Transverse colon (tissue), 4 donors: ENCODE measurements around the gene ZNF462. TPM values are rescaled to one million over a fixed set of nuclear protein-coding genes. Genes with fewer than 3 reads are reported as not detected.

Experiments
- DNase-seq: peaks from one replicate; pipeline ENCODE4 v3.0.0-alpha.2; 2019
- H3K27ac ChIP-seq, 4 donors: fragments of 200-600 bp; sonication (generic); 2 replicates each; pipeline ENCODE4 v1.5.1; 2016 to 2018; ENCODE audit warnings: inconsistent platforms in 4 of 4
- H3K27me3 ChIP-seq: fragments of 200-600 bp; sonication (generic); 2 replicates; pipeline ENCODE4 v1.5.1; 2017; ENCODE audit warnings: inconsistent platforms
- H3K36me3 ChIP-seq, 4 donors: fragments of 200-600 bp; sonication (generic); 2 replicates each; pipeline ENCODE4 v1.5.1; 2017 to 2019; ENCODE audit warnings: inconsistent platforms in 4 of 4
- H3K4me1 ChIP-seq, 4 donors: fragments of 200-600 bp; sonication (generic); 2 replicates each; pipeline ENCODE4 v1.5.1; 2017 to 2020; ENCODE audit warnings: inconsistent platforms in 4 of 4
- H3K4me3 ChIP-seq, 4 donors: fragments of 200-600 bp; sonication (generic); 1 replicate in 1 of 4; 2 replicates in 3 of 4; pipeline versions ENCODE4 v1.5.1 to v1.6.1; 2017 to 2019; ENCODE audit warnings: inconsistent platforms in 4 of 4
- H3K9me3 ChIP-seq, 2 donors: fragments of 200-600 bp; sonication (generic); 2 replicates each; pipeline ENCODE4 v1.5.1; 2017 to 2019; ENCODE audit warnings: inconsistent platforms in 2 of 2
- EP300 ChIP-seq: sonication (generic); formaldehyde crosslinking; IDR thresholded peaks from one replicate; pipeline ENCODE4 v1.6.1; 2017; ENCODE audit warnings: antibody characterized with exemption, low read depth
- POLR2A ChIP-seq: fragments of 450-650 bp; IDR thresholded peaks from one replicate; pipeline ENCODE4 v1.6.1; 2016; ENCODE audit warnings: antibody characterized with exemption, mild to moderate bottlenecking, moderate library complexity
- POLR2AphosphoS5 ChIP-seq, 3 donors: sonication (generic); formaldehyde crosslinking; IDR thresholded peaks; one replicate each; pipeline ENCODE4 v1.6.1; 2016; ENCODE audit warnings: antibody characterized with exemption in 3 of 3
- WGBS, 2 donors: methylation state at CpG; one replicate each; pipeline ENCODE4 v1.1.5; 2018; ENCODE audit warnings: low coverage in 1 of 2; 5-methylcytosine and 5-hydroxymethylcytosine counted together
- in situ Hi-C, 4 donors: fragments of 200-750 bp; cut with MboI; loops; one replicate each; pipeline versions ENCODE4 v1.15.0 to v1.15.1; 2017; ENCODE audit warnings: low sequenced_read_pairs in 3 of 4, low pct_ligation_motif_present in 1 of 4, low pct_unique_long_range_greater_than_20kb in 1 of 4
- intact Hi-C: fragments of 100-400 bp; cut with DNase I; formaldehyde crosslinking; loops from one replicate; pipeline ENCODE4 v1.15.1; 2023; ENCODE audit warnings: low total_unique reads
- total RNA-seq, 4 donors: library from RNA; depleted of rRNA; stranded (reverse); fragments of >200 nt; gene quantifications; one replicate each; pipeline ENCODE4 v1.1.0, GENCODE V29; 2016
- TF ChIP-seq, protein P1 (sequence below), 5 experiments: fragments of 200-600 bp in 3 of 5; fragments of 450-650 bp in 2 of 5; sonication (generic) in 3 of 5; IDR thresholded peaks; 1 replicate in 2 of 5; 2 replicates in 3 of 5; pipeline ENCODE4 v1.5.1; 2016 to 2017; ENCODE audit warnings: antibody characterized with exemption in 5 of 5, inconsistent platforms in 3 of 5, mild to moderate bottlenecking in 2 of 5, moderate library complexity in 1 of 5

ZNF462 gene
- total RNA-seq, 4 donors from 2014 or later: 17.5 to 28.7 (median 22.9) TPM

DNA sequence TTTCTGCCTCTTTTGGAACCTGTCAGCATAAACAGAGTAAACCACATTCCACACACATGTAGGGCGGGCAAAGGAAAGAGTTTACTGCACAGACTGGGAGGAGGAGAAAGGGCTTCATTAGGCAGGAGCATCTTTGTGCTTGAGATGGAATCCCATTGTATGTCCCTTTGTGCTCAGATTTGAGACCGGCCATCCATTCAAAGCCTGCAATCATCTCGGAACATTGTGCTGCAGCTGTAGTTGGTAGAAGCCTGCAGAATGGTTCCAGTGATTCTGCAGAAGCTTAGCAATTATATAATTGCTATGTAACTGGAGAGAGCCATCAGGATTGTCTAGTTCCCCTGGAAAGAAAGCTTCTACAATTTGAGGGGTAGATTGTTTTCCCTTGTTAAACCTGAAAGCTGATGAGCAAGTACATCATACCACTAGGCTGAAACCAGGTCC, 16.5 kb downstream of the ZNF462 start:
- TF ChIP-seq EP300 (no peak), POLR2A (no peak), POLR2AphosphoS5 (IDR thresholded peaks at IDR 0.05) (no peak)
- TF ChIP-seq, protein P1, sequence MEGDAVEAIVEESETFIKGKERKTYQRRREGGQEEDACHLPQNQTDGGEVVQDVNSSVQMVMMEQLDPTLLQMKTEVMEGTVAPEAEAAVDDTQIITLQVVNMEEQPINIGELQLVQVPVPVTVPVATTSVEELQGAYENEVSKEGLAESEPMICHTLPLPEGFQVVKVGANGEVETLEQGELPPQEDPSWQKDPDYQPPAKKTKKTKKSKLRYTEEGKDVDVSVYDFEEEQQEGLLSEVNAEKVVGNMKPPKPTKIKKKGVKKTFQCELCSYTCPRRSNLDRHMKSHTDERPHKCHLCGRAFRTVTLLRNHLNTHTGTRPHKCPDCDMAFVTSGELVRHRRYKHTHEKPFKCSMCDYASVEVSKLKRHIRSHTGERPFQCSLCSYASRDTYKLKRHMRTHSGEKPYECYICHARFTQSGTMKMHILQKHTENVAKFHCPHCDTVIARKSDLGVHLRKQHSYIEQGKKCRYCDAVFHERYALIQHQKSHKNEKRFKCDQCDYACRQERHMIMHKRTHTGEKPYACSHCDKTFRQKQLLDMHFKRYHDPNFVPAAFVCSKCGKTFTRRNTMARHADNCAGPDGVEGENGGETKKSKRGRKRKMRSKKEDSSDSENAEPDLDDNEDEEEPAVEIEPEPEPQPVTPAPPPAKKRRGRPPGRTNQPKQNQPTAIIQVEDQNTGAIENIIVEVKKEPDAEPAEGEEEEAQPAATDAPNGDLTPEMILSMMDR (IDR thresholded peaks at IDR 0.05): no peak
- H3K9me3 ChIP-seq: no peaks in the 10 kb centered on the region
- in situ Hi-C loops (no loop called here), intact Hi-C loops (no loop called here)
- 85% methylated on average over 3 of the region's 3 CpGs; no CpG with 5 or more reads in 1 of the 2 donors for WGBS, 2 donors
- no peak overlapping the region for H3K4me3 ChIP-seq
- no peak for DNase-seq
- H3K27me3 ChIP-seq: no peaks in the 10 kb centered on the region
- peaks cover 24 to 67% (median 28%) of the 10 kb centered on the region in 4 donors for H3K4me1 ChIP-seq
- peak overlapping the region; percentile 42 to 79 (median 69) for H3K27ac ChIP-seq
- no peaks in the 10 kb centered on the region for H3K36me3 ChIP-seq

DNA sequence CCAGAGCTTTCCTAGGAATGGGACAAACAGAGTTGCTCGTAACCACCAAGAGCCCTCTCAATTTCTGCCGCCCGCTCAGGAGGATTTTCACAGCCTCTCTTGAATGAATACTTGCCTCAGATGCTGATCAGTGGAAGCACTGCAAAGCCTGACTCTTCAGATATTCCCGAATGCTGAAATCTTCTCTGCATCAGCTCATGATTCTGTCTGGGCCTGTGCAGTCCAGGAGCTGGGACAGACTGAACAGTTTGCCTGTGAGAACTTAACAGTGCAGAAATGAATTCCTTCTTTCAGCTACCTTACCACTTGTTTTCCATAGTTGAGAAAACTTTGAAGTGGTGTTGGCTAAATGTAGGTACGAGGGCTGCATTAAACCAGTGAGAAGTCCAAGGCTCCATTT, 17.1 kb downstream of the ZNF462 start:
- in situ Hi-C loops: no loop called here
- H3K4me3 ChIP-seq: no peak overlapping the region
- DNase-seq: no peak
- H3K27ac ChIP-seq: peak overlapping the region; percentile 42 to 79 (median 69)
- no peaks in the 10 kb centered on the region for H3K36me3 ChIP-seq
- H3K9me3 ChIP-seq: no peaks in the 10 kb centered on the region
- TF ChIP-seq, protein P1 (IDR thresholded peaks at IDR 0.05): no peak
- TF ChIP-seq POLR2A (no peak), EP300 (no peak), POLR2AphosphoS5 (IDR thresholded peaks at IDR 0.05) (no peak)
- 71 to 83% methylated on average over 1 to 5 of the region's 5 CpGs for WGBS, 2 donors
- peaks cover 24 to 69% (median 28%) of the 10 kb centered on the region in 4 donors for H3K4me1 ChIP-seq
- intact Hi-C loops: no loop called here
- H3K27me3 ChIP-seq: no peaks in the 10 kb centered on the region

DNA sequence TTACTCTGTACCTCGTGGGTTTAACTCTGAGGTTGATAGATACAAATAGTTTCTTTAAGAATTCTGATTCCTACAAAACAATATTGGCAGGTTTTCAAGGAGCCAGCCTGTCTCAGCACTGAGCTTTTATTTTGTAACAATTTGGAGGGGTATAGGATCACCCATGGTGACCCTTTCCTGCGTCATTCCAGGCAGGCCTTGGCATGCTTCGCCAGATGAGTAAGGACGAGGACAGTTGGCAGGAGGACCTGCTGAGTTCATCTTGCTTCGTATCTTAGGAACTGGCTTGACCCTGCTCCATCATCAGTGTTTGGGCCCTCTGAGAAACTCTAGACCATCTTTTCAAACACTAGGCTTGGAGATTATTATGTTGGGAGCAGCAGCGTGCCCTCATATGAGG, 17.9 kb downstream of the ZNF462 start:
- intact Hi-C loops: no loop called here
- H3K27ac ChIP-seq: peak overlapping the region; percentile 36 to 79 (median 56)
- in situ Hi-C loops: no loop called here
- WGBS, 2 donors: 57 to 76% methylated on average over 5 to 6 of the region's 6 CpGs
- peaks cover 30 to 76% (median 31%) of the 10 kb centered on the region in 4 donors for H3K4me1 ChIP-seq
- no peak overlapping the region for H3K4me3 ChIP-seq
- H3K9me3 ChIP-seq: no peaks in the 10 kb centered on the region
- H3K27me3 ChIP-seq: no peaks in the 10 kb centered on the region
- no peak for DNase-seq
- H3K36me3 ChIP-seq: no peaks in the 10 kb centered on the region
- TF ChIP-seq, protein P1 (IDR thresholded peaks at IDR 0.05): no peak
- TF ChIP-seq POLR2A: no peak
- no peak for TF ChIP-seq POLR2AphosphoS5 (IDR thresholded peaks at IDR 0.05)
- TF ChIP-seq EP300: no peak

DNA sequence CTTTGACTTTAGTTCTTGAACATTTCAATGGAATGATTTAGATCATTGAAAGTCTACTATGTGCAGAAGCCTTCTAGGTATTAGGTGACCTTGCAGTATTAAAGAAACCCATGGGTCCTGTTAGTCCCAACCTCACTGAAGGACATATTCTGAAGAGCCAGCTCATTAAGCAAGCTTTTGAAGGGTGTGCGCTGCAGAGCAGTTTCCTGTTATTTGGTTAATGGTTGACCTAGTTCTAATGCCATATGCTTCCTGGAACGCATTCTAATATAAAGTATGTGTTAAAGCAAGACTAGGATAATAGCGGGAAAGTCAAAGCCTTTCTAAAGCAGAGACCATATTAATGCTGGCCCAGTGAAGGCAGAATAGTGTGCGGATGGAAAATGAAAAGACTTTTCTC, 20.1 kb downstream of the ZNF462 start:
- in situ Hi-C loops: no loop called here
- no peak for DNase-seq
- TF ChIP-seq POLR2A (no peak), EP300 (no peak), POLR2AphosphoS5 (IDR thresholded peaks at IDR 0.05) (no peak)
- TF ChIP-seq, protein P1 (IDR thresholded peaks at IDR 0.05): no peak
- peaks cover 28 to 74% (median 34%) of the 10 kb centered on the region in 4 donors for H3K4me1 ChIP-seq
- H3K36me3 ChIP-seq: no peaks in the 10 kb centered on the region
- H3K9me3 ChIP-seq: no peaks in the 10 kb centered on the region
- 78% methylated on average over 4 of the region's 4 CpGs for WGBS, 2 donors
- no peaks in the 10 kb centered on the region for H3K27me3 ChIP-seq
- no peak overlapping the region for H3K27ac ChIP-seq
- H3K4me3 ChIP-seq: no peak overlapping the region
- intact Hi-C loops: no loop called here
